ENCODE results near the gene RFX4.

The RFX4 gene

GRCh38 chr12:106582641-106583230 lies at the start of gene RFX4:
TSS of gene RFX4 (plus strand) at chr12:106583004. CDS start at chr12:106583321, 317 bp downstream.
- DNase-seq, result no peak

DNA sequence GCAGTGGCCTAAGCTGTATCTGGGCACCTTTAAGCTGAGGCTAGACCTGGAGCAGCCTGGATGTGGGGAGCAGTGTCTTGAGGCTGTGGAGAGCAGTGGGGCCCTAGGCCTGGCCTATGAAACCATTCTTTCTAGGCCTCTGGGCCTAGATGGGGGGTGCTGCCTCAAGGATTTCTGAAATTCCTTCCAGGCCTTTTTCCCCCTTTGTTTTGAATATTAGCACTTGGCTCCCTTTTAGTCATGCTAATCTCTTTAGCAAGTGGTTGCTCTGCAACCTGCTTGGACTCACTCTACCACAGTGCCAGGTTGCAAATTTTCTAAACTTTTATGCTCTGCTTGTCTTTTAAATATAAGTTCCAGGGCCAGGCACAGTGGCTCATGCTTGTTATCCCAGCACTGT lies 41.6 kb upstream of the RFX4 start:
- no peak for DNase-seq

- DNase-seq, result no peak
Measured at GRCh38 chr12:106551410-106551809, 31.4 kb upstream of the RFX4 start.

- no peak for DNase-seq
Measured at GRCh38 chr12:106552228-106552627, 30.6 kb upstream of the RFX4 start.

GRCh38 chr12:106564678-106565329 lies 18.0 kb upstream of the RFX4 start:
- no peak for DNase-seq

DNA sequence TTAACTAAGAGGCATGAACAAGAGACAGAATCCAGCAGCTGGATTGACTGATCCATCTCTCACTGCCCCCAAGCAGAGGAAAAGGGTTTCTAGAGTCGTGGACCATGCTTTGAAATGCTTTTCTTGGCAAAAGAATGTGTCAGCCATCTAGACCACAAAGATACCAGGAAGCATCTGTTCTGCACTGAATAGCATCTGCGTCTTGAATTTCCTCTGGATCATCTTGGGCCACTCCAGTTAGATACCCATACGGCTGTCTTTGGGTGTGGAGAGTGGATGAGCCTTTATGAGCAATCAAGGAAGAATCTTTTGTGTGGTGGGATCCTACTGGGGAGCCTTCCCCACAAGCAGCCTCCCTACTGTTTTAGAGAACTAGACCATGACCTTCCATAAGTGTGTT lies 16.0 kb upstream of the RFX4 start:
- no peak for DNase-seq

- DNase-seq, result no peak
Measured at GRCh38 chr12:106573239-106573638, 9.6 kb upstream of the RFX4 start.

GRCh38 chr12:106576848-106577247 lies 6.0 kb upstream of the RFX4 start:
- no peak for DNase-seq

GRCh38 chr12:106580671-106581508 lies 1.9 kb upstream of the RFX4 start:
- peak; percentile 59 for DNase-seq

DNA sequence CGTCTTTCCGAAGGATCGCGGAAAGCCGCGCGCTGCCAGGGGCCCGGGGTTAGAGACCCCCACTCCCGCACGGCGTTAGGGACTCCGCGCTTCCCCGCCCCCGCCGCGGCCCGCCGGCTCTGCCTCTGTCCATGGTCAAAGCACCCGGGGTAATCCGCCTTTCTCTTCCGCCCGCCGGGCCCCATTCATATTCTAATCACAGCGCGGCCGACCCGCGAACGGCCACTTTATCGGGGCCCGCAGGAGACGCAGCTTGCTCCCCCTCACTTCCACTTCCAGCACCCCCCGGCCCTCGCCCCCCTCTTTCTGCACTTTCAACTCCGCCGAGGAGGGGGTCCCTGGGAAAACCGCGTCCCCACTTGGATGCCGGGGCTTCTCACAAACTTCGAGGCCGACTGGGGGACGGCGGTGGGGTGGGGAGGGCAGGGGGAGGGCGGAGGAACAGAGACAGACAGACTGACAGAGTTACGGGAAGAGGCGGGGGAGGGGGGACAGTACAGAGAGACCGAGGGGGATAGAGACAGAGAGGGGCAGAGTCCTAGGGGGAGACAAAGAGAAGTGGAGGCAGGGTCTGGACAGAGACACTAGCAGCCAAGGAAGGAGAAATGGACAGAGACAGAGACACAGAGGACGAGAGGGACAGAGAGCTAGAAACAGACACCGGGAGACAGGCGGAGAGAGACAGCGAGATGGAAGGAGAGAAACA lies 1.1 kb upstream of the RFX4 start:
- peak; percentile 84 for DNase-seq

DNA sequence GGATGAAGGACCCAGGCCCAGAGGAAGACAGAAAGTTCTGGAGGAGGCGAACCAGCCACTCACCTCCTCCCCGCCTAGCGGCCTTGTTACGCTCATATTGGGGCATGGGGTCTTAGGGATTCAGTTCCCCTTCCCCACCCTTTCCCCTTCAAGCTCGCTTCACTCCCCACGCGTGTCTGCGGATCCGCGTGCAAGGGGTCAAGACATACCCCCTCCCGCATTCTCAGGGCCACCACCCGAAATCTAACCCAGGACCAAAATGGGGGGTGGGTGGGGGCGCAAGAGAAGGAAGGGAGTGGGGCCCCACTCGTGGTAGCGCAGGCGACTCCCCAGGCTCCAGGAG lies 584 bp upstream of the RFX4 start:
- DNase-seq, result no peak

DNA sequence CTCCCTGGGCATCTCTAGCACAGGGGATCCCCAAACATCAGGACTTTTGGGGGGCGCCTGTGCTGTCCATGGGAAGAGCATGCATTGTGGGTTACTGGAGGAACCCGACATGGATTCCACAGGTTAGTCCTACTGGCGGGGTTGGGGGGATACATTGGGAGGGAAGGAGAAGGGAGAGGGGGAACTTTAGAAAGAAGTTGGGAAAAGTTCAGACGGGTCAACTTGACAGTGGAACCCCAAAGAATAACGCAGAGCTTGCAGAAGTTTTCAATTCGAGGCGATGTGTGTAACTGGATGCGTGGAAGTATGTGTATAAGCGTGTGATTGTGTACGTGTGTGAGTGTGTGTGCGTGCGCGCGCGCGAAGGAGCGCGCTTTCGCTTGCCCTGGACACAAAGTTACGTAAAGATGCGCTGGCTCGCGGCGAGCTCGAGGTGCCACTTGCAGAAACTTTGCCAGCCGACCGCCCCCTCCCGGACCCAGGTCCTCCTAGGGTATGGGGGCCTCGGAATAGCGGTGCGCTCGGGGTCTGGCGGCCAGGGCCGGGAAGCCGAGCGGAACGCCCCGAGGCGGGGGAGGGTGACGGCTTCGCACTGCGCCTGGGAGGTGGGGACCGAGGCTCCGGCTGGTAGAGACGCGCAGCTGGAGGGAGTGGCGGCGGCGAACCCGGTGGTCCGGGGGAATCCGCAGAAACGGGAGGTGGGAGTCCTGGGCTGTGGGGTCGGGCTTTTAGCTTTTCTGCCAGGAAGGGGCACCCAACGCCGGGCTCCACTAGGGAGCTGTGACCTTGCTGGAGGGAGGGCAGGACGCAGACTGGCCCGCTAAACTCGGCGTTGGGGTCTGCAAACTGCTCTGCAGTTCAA lies 669 bp downstream of the RFX4 start:
- no peak for DNase-seq

DNA sequence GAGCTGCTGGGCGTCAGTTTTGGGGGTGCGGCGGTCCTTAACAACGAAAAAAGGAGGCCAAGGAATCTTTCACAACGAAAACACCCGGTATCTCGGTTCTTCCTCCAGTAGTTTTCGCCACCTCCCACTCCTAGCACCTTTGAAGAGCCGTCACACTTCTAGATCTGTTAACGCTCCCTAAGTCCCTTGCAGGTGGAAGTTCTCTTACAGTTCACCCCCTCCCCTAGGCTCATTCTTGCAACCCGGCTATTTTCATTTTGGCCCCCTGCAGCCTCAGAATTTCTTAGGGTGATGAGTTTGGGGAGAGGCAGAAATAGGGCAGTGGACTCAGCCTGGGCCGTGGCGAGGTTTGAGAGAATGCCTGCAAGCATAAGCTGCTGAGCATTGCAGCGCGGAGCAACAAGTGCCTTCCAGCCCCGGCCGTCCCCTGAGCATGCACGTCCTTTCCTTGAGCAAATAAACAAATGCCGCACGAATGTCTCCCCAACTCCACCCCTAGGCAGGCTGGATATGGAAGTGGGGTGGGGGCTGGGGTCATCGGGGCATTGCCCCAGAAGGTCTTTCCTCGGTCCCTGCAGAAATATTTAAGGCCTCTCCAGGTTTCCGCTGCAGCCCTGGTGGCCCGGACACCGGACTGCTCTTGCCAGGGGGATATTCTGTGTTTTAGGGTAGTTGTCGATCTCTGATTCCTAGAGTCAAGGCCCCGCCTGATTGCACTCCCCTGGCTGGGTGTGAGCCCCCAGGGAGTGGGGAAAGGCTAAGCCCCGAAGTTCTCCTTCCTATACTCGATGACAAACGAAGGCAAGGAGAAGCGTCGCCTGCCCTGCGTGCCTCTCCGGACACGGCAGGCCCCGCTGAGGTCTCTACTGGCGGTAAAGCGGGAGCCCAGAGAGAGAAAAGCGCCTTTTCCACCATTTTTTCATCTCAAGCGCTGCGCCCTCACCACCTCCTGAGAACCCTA lies 1.6 kb downstream of the RFX4 start:
- DNase-seq, result no peak

DNA sequence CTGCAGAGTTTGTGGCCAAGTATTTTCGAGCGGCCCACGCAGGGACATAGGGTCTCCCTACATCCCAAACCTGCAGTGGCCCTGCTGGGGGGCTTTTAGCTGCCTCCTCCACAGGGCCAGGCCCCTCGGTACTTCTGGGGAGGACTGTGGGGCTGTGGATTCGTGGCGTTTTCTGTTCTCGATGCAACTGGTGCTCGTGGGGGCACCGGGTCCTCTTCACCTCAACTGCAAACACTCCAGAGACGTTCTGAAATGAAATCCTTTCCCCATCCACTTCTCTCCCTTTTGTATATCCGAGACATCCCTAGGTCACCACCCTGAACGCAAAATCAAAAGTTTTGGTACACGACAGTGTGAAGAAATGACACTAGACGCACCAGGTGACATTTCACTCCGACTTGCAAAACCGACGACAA lies 2.3 kb downstream of the RFX4 start:
- no peak for DNase-seq

GRCh38 chr12:106585521-106586277 lies 2.9 kb downstream of the RFX4 start:
- DNase-seq, result no peak

GRCh38 chr12:106586278-106586802 lies 3.5 kb downstream of the RFX4 start:
- DNase-seq, result no peak

- DNase-seq, result peak; percentile 82
Measured at GRCh38 chr12:106586803-106587684, 4.2 kb downstream of the RFX4 start.

GRCh38 chr12:106588771-106589170 lies 6.0 kb downstream of the RFX4 start:
- no peak for DNase-seq

DNA sequence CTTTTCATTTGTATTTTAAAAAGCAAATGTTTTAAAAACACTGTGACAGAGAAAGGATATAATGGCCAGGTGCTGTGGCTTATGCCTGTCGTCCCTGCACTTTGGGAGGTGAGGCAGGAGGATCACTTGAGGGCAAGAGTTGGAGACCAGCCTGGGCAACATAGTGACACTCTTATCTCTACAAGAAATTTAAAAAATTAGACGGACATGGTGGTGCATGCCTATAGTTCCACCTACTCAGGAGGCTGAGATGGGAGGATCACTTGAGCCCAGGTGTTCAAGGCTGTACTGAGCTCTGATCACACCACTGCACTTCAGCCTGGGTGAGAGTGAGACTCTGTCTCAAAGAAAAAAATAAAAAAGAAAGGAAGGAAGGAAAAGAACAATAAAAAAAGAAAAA lies 7.8 kb downstream of the RFX4 start:
- no peak for DNase-seq
